ENCODE results near the gene KRT79.

KRT79 gene

GRCh38 chr12:52777566-52777965 is 56.5 kb downstream of the KRT79 start:
- Histone ChIP-seq H3K4me3 (ENCODE audit: low read length) (no peak overlapping the region), H3K4me1 (ENCODE audit: insufficient read depth, low read length) (no peaks in the 10 kb centered on the region), H3K27me3 (ENCODE audit: insufficient read depth, low read length) (no peaks in the 10 kb centered on the region; the same call in none of the 2 replicates), H3K9me3 (ENCODE audit: insufficient read depth, low read depth, low read length) (no peaks in the 10 kb centered on the region), H3K27ac (ENCODE audit: low read depth, low read length) (no peak overlapping the region), H3K36me3 (ENCODE audit: insufficient read depth, low read length) (no peaks in the 10 kb centered on the region), H3K9ac (ENCODE audit: low read depth, low read length) (no peak overlapping the region)
- 88% methylated on average over 4 of the region's 4 CpGs for WGBS

GRCh38 chr12:52776913-52777395 is 57.2 kb downstream of the KRT79 start, which contains the start of gene KRT76:
TSS of gene KRT76 (minus strand) at chr12:52777345. CDS start at chr12:52777291, 54 bp downstream.
- H3K4me1 ChIP-seq (ENCODE audit: insufficient read depth, low read length): no peaks in the 10 kb centered on the region
- H3K4me3 ChIP-seq (ENCODE audit: low read length): no peak within 1 kb of the TSS
- H3K9ac ChIP-seq (ENCODE audit: low read depth, low read length): no peak within 1 kb of the TSS
- no peaks in the 10 kb centered on the region; the same call in none of the 2 replicates for H3K27me3 ChIP-seq (ENCODE audit: insufficient read depth, low read length)
- H3K9me3 ChIP-seq (ENCODE audit: insufficient read depth, low read depth, low read length): no peaks in the 10 kb centered on the region
- H3K36me3 ChIP-seq (ENCODE audit: insufficient read depth, low read length): no peaks in the 10 kb centered on the region
- 95% methylated on average over 8 of the region's 8 CpGs for WGBS
- H3K27ac ChIP-seq (ENCODE audit: low read depth, low read length): no peak within 1 kb of the TSS

GRCh38 chr12:52776435-52776834 is 57.7 kb downstream of the KRT79 start:
- Histone ChIP-seq H3K27me3 (ENCODE audit: insufficient read depth, low read length) (no peaks in the 10 kb centered on the region; the same call in none of the 2 replicates), H3K36me3 (ENCODE audit: insufficient read depth, low read length) (no peaks in the 10 kb centered on the region), H3K4me3 (ENCODE audit: low read length) (no peak overlapping the region), H3K9ac (ENCODE audit: low read depth, low read length) (no peak overlapping the region), H3K27ac (ENCODE audit: low read depth, low read length) (no peak overlapping the region), H3K4me1 (ENCODE audit: insufficient read depth, low read length) (no peaks in the 10 kb centered on the region), H3K9me3 (ENCODE audit: insufficient read depth, low read depth, low read length) (no peaks in the 10 kb centered on the region)
- 91% methylated on average over 5 of the region's 5 CpGs for WGBS

- H3K4me3 ChIP-seq (ENCODE audit: low read length): no peak overlapping the region
- H3K27me3 ChIP-seq (ENCODE audit: insufficient read depth, low read length): no peaks in the 10 kb centered on the region; the same call in none of the 2 replicates
- 89% methylated on average over 8 of the region's 8 CpGs for WGBS
- H3K4me1 ChIP-seq (ENCODE audit: insufficient read depth, low read length): no peaks in the 10 kb centered on the region
- H3K9ac ChIP-seq (ENCODE audit: low read depth, low read length): no peak overlapping the region
- no peak overlapping the region for H3K27ac ChIP-seq (ENCODE audit: low read depth, low read length)
- H3K9me3 ChIP-seq (ENCODE audit: insufficient read depth, low read depth, low read length): no peaks in the 10 kb centered on the region
- H3K36me3 ChIP-seq (ENCODE audit: insufficient read depth, low read length): no peaks in the 10 kb centered on the region
Observed at GRCh38 chr12:52774629-52775250, 59.4 kb downstream of the KRT79 start.

GRCh38 chr12:52772772-52773171 is 61.3 kb downstream of the KRT79 start:
- no peak overlapping the region for H3K27ac ChIP-seq (ENCODE audit: low read depth, low read length)
- H3K36me3 ChIP-seq (ENCODE audit: insufficient read depth, low read length): no peaks in the 10 kb centered on the region
- no peak overlapping the region for H3K9ac ChIP-seq (ENCODE audit: low read depth, low read length)
- WGBS: 75% methylated on average over 3 of the region's 3 CpGs
- H3K4me3 ChIP-seq (ENCODE audit: low read length): no peak overlapping the region
- H3K9me3 ChIP-seq (ENCODE audit: insufficient read depth, low read depth, low read length): no peaks in the 10 kb centered on the region
- no peaks in the 10 kb centered on the region for H3K4me1 ChIP-seq (ENCODE audit: insufficient read depth, low read length)
- H3K27me3 ChIP-seq (ENCODE audit: insufficient read depth, low read length): no peaks in the 10 kb centered on the region; the same call in none of the 2 replicates

- no peaks in the 10 kb centered on the region for H3K36me3 ChIP-seq (ENCODE audit: insufficient read depth, low read length)
- no peak overlapping the region for H3K4me3 ChIP-seq (ENCODE audit: low read length)
- H3K27me3 ChIP-seq (ENCODE audit: insufficient read depth, low read length): no peaks in the 10 kb centered on the region; the same call in none of the 2 replicates
- no peaks in the 10 kb centered on the region for H3K9me3 ChIP-seq (ENCODE audit: insufficient read depth, low read depth, low read length)
- H3K4me1 ChIP-seq (ENCODE audit: insufficient read depth, low read length): no peaks in the 10 kb centered on the region
- 92% methylated on average over 4 of the region's 4 CpGs for WGBS
- no peak overlapping the region for H3K27ac ChIP-seq (ENCODE audit: low read depth, low read length)
- H3K9ac ChIP-seq (ENCODE audit: low read depth, low read length): no peak overlapping the region
Observed at GRCh38 chr12:52772188-52772587, 61.9 kb downstream of the KRT79 start.

GRCh38 chr12:52771505-52771904 is 62.6 kb downstream of the KRT79 start:
- Histone ChIP-seq H3K4me3 (ENCODE audit: low read length) (no peak overlapping the region), H3K36me3 (ENCODE audit: insufficient read depth, low read length) (no peaks in the 10 kb centered on the region), H3K4me1 (ENCODE audit: insufficient read depth, low read length) (no peaks in the 10 kb centered on the region), H3K27me3 (ENCODE audit: insufficient read depth, low read length) (no peaks in the 10 kb centered on the region; the same call in none of the 2 replicates), H3K9ac (ENCODE audit: low read depth, low read length) (no peak overlapping the region), H3K27ac (ENCODE audit: low read depth, low read length) (no peak overlapping the region), H3K9me3 (ENCODE audit: insufficient read depth, low read depth, low read length) (no peaks in the 10 kb centered on the region)
- 82% methylated on average over 4 of the region's 4 CpGs for WGBS
